Osteocyte (in vitro differentiated cells): ENCODE results near the gene VDAC2. TPM values are rescaled to one million over a fixed set of nuclear protein-coding genes. Genes with fewer than 3 reads are reported as not detected.
A peak's percentile ranks its signal among the peaks of the same experiment; 100 is the strongest.

Experiments used
- DNase-seq: peaks from one replicate; pipeline ENCODE4 v3.0.0; 2021; ENCODE audit warnings: mixed read lengths; ENCODE audit not compliant: unreplicated experiment; ENCODE audit errors: extremely low spot score
- H3K27ac Mint-ChIP-seq: one replicate; pipeline ENCODE4 v1.8.0; 2021; ENCODE audit warnings: mild to moderate bottlenecking, mixed read lengths; ENCODE audit not compliant: unreplicated experiment
- H3K27me3 Mint-ChIP-seq: one replicate; pipeline ENCODE4 v1.8.0; 2021; ENCODE audit warnings: mixed read lengths; ENCODE audit not compliant: unreplicated experiment
- H3K36me3 Mint-ChIP-seq: one replicate; pipeline ENCODE4 v1.8.0; 2021; ENCODE audit warnings: mixed read lengths; ENCODE audit not compliant: unreplicated experiment
- H3K4me1 Mint-ChIP-seq: one replicate; pipeline ENCODE4 v1.8.0; 2021; ENCODE audit warnings: mixed read lengths; ENCODE audit not compliant: unreplicated experiment
- H3K4me3 Mint-ChIP-seq: one replicate; pipeline ENCODE4 v1.8.0; 2021; ENCODE audit warnings: mild to moderate bottlenecking, moderate library complexity, mixed read lengths; ENCODE audit not compliant: unreplicated experiment
- H3K9me3 Mint-ChIP-seq: one replicate; pipeline ENCODE4 v1.8.0; 2021; ENCODE audit warnings: mixed read lengths; ENCODE audit not compliant: unreplicated experiment
- CTCF ChIP-seq: fragments of 200-600 bp; sonication (generic); IDR thresholded peaks from 2 replicates; pipeline ENCODE4 v1.5.0; 2021; ENCODE audit warnings: antibody characterized with exemption, mild to moderate bottlenecking, moderate library complexity
- total RNA-seq: library from RNA; stranded (reverse); gene quantifications from 2 replicates; pipeline ENCODE4 v1.2.1, GENCODE V29; 2021

Gene VDAC2
- total RNA-seq, 1 donor from 2014 or later: 130 TPM

- Mint-ChIP-seq H3K36me3 (peaks cover 24% of the 10 kb centered on the region), H3K27me3 (no peaks in the 10 kb centered on the region), H3K4me3 (no peak overlapping the region), H3K4me1 (peaks cover 52% of the 10 kb centered on the region), H3K27ac (peak overlapping the region; percentile 39), H3K9me3 (no peaks in the 10 kb centered on the region)
- TF ChIP-seq CTCF: no peak
- DNase-seq: no peak
These were observed 19.4 kb downstream of the VDAC2 start for GRCh38 chr10:75229971-75230370.

GRCh38 chr10:75230600-75231038 lies 20.0 kb downstream of the VDAC2 start:
- peak; percentile 94 for TF ChIP-seq CTCF
- DNase-seq: peak; percentile 95
- H3K27ac Mint-ChIP-seq: peak overlapping the region; percentile 77
- H3K27me3 Mint-ChIP-seq: no peaks in the 10 kb centered on the region
- H3K4me1 Mint-ChIP-seq: peaks cover 45% of the 10 kb centered on the region
- no peak overlapping the region for H3K4me3 Mint-ChIP-seq
- H3K9me3 Mint-ChIP-seq: no peaks in the 10 kb centered on the region
- peaks cover 24% of the 10 kb centered on the region for H3K36me3 Mint-ChIP-seq

GRCh38 chr10:75231672-75232581 lies 21.3 kb downstream of the VDAC2 start:
- Mint-ChIP-seq H3K4me1 (peaks cover 37% of the 10 kb centered on the region), H3K9me3 (no peaks in the 10 kb centered on the region), H3K27ac (no peak overlapping the region), H3K4me3 (no peak overlapping the region), H3K27me3 (no peaks in the 10 kb centered on the region), H3K36me3 (peaks cover 24% of the 10 kb centered on the region)
- no peak for TF ChIP-seq CTCF
- no peak for DNase-seq

GRCh38 chr10:75233444-75234016 lies 22.9 kb downstream of the VDAC2 start:
- TF ChIP-seq CTCF: no peak
- H3K4me1 Mint-ChIP-seq: peaks cover 30% of the 10 kb centered on the region
- no peak overlapping the region for H3K4me3 Mint-ChIP-seq
- no peak for DNase-seq
- peak overlapping the region; percentile 57 for H3K27ac Mint-ChIP-seq
- H3K27me3 Mint-ChIP-seq: no peaks in the 10 kb centered on the region
- H3K36me3 Mint-ChIP-seq: peaks cover 23% of the 10 kb centered on the region
- no peaks in the 10 kb centered on the region for H3K9me3 Mint-ChIP-seq
